Measurements from ENCODE around the gene KRTAP10-1.

- TF ChIP-seq LEF1 (IDR thresholded peaks at IDR 0.05; ENCODE audit: borderline replicate concordance) (no peak), FOXA1 (IDR thresholded peaks at IDR 0.05) (no peak), BHLHE40 (IDR thresholded peaks at IDR 0.05; ENCODE audit: borderline replicate concordance) (no peak), ARNT (IDR thresholded peaks at IDR 0.05) (no peak)
These were observed 39.2 kb upstream of the KRTAP10-1 start for GRCh38 chr21:44579056-44579832.

All from HEK293T (cell line).